ENCODE data around the gene THAP11. TPM values are rescaled to one million over a fixed set of nuclear protein-coding genes. Genes with fewer than 3 reads are reported as not detected.
A peak's percentile ranks its signal among the peaks of the same experiment; 100 is the strongest.

The THAP11 gene
- total RNA-seq, 1 experiment from 2014 or later = 20.5 TPM

DNA sequence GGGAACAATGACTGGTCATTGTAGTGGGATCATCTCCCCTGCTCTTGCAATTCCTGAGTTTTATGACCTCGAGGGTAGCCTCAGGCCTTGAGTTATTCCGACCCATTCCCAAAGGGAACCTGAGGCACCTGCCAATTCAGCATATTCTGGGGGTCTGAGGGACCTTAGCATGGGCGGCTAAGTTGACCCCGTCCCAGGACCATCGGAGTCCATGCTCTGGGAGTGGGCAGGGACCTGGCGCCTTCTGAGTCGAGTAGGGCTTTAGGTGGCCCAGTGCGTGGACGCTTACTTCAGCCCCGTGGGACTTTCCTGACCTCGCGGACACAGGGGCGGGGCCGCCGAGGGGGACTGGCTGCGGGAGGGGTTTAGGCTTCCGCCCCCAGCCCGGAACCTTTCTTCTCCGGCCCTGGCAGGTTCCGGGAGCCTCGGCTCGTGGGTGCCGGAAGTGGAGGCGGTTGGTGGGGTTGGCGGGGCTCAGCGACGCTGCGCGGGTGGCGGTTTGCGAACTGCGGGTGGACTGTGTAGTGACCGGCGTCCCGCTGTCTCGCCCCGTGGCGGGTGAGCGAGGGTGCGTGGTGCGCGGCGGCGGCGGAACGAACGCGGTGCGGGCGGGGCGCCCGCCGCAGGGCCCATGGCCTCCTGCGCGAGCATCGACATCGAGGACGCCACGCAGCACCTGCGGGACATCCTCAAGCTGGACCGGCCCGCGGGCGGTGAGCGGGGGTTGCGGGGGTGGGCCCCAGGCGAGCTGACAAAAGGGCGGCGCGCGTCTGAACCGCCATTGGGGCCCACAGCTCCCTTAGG is 30.7 kb downstream of the THAP11 start, which contains the start of gene EDC4:
TSS of gene EDC4 (plus strand) at position 422 of the 804 bp plus-strand sequence. CDS start at position 632, 210 bp downstream.
- Mint-ChIP-seq H3K4me3 (ENCODE audit: unreplicated experiment) (peak within 1 kb of the TSS; percentile 89), H3K4me1 (ENCODE audit: insufficient read depth, unreplicated experiment) (peaks cover 34% of the 10 kb centered on the region), H3K9me3 (ENCODE audit: unreplicated experiment) (no peaks in the 10 kb centered on the region), H3K27ac (ENCODE audit: low read depth, unreplicated experiment) (peak within 1 kb of the TSS; percentile 94), H3K27me3 (ENCODE audit: insufficient read depth, unreplicated experiment) (no peaks in the 10 kb centered on the region), H3K36me3 (ENCODE audit: insufficient read depth, unreplicated experiment) (peaks cover 71% of the 10 kb centered on the region)
- intact Hi-C loops (cut with micrococcal nuclease) = no loop called here
- peak; percentile 71 for DNase-seq (ENCODE audit: unreplicated experiment)
- no TSS peak for BruUV-seq (replicated peaks)
- ChIA-PET CTCF (interaction anchor here (0.7 to 2.9 kb wide), 6 partner anchors 10 to 65 kb away, joined by 3 to 44 read pairs (median 4); partner anchors contain the start of gene NRN1L), POLR2A (interaction anchor here (0.6 to 3.1 kb wide), 11 partner anchors 10 to 1466 kb away, joined by 3 to 27 read pairs (median 6); partner anchors contain the start of genes ATP6V0D1, GFOD2, NRN1L and NUTF2)
- TF ChIP-seq, protein P1, sequence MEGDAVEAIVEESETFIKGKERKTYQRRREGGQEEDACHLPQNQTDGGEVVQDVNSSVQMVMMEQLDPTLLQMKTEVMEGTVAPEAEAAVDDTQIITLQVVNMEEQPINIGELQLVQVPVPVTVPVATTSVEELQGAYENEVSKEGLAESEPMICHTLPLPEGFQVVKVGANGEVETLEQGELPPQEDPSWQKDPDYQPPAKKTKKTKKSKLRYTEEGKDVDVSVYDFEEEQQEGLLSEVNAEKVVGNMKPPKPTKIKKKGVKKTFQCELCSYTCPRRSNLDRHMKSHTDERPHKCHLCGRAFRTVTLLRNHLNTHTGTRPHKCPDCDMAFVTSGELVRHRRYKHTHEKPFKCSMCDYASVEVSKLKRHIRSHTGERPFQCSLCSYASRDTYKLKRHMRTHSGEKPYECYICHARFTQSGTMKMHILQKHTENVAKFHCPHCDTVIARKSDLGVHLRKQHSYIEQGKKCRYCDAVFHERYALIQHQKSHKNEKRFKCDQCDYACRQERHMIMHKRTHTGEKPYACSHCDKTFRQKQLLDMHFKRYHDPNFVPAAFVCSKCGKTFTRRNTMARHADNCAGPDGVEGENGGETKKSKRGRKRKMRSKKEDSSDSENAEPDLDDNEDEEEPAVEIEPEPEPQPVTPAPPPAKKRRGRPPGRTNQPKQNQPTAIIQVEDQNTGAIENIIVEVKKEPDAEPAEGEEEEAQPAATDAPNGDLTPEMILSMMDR (IDR thresholded peaks at IDR 0.05; ENCODE audit: unreplicated experiment) = no peak

DNA sequence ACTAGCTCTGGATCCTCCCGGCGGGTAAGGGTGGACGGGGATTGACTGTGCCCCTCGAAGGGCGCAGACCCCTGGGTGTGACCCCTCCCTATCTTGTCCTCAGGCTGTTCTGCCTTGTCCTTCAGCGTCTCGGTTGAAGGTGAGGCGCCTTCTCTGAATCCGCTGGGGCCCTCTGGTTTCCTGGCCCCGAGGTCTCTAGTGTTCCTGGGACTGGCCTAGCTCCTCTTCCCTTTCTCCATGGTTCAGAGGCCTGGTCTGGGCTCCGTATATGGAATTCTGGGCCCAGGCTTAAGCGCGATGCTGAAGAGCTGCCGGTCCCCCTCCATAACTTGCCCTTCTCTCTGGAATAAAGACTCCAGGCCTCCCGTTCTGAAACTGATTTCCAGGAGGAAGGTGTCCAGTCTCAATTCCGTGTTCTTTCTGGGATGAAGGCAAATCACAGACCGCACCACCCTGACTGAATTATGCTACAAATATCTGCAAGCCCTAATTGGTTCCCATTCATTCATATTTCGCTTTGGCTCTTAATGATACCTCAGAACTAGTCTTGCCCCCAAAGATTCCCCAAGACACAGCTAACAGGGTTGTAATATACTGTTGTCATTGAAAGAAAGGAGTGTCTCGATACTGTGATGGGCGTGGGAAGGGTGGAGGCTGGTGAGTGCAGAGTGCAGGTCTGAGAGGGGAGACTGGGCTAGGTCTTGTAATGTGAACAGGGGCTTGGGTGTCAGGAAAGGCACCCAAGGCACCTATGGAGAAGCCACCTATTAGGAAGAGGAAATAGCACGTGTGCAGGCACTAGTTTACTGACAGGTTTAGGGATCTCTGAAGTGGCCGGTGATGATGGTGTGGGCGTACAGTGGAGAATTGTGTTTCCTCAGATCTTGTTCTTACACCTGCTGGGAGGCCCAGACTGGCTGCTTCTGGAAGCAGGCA is 31.6 kb downstream of the THAP11 start:
- Mint-ChIP-seq H3K27ac (ENCODE audit: low read depth, unreplicated experiment) (peak overlapping the region; percentile 94), H3K36me3 (ENCODE audit: insufficient read depth, unreplicated experiment) (peaks cover 71% of the 10 kb centered on the region), H3K4me1 (ENCODE audit: insufficient read depth, unreplicated experiment) (peaks cover 34% of the 10 kb centered on the region), H3K9me3 (ENCODE audit: unreplicated experiment) (no peaks in the 10 kb centered on the region), H3K4me3 (ENCODE audit: unreplicated experiment) (peak overlapping the region; percentile 89), H3K27me3 (ENCODE audit: insufficient read depth, unreplicated experiment) (no peaks in the 10 kb centered on the region)
- ChIA-PET CTCF (interaction anchor here (0.7 to 2.9 kb wide), 6 partner anchors 10 to 64 kb away, joined by 3 to 44 read pairs (median 4); partner anchors contain the start of gene NRN1L), POLR2A (interaction anchor here (0.6 to 3.1 kb wide), 14 partner anchors 8 to 1465 kb away, joined by 3 to 27 read pairs (median 4); partner anchors contain the start of genes ATP6V0D1, GFOD2, NRN1L and NUTF2)
- TF ChIP-seq, protein P1 (IDR thresholded peaks at IDR 0.05; ENCODE audit: unreplicated experiment) = no peak
- DNase-seq (ENCODE audit: unreplicated experiment) = no peak
- TSS peak; percentile 18 for BruUV-seq (replicated peaks)
- intact Hi-C loops (cut with micrococcal nuclease) = no loop called here

DNA sequence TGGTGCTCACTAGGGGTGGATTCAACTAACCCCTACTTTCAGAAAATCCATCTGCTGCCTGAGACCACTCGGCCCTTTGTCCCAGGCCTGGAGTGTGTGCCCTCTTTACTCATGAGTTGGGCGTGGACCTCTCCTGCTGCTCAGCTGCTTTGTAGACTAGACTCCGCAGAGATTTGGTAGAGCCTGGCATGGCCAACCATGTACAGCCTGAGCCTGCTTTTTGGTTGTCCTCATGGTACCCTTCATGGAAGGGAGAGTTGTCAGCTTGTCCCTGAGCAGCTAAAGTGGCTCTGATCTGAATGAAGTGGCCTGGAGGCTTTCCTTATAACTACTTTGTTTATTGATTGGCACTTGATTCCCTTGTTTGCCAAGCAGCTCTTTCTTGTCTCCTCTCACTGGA is 32.3 kb downstream of the THAP11 start:
- Mint-ChIP-seq H3K36me3 (ENCODE audit: insufficient read depth, unreplicated experiment) (peaks cover 74% of the 10 kb centered on the region), H3K4me3 (ENCODE audit: unreplicated experiment) (peak overlapping the region; percentile 89), H3K9me3 (ENCODE audit: unreplicated experiment) (no peaks in the 10 kb centered on the region), H3K27ac (ENCODE audit: low read depth, unreplicated experiment) (peak overlapping the region; percentile 94), H3K4me1 (ENCODE audit: insufficient read depth, unreplicated experiment) (peaks cover 34% of the 10 kb centered on the region), H3K27me3 (ENCODE audit: insufficient read depth, unreplicated experiment) (no peaks in the 10 kb centered on the region)
- intact Hi-C loops (cut with micrococcal nuclease) = no loop called here
- CTCF ChIA-PET = interaction anchor here (2.4 to 2.9 kb wide), 2 partner anchors 9 to 31 kb away, joined by 8 to 44 read pairs; partner anchors contain the start of gene NRN1L
- TF ChIP-seq, protein P1 (IDR thresholded peaks at IDR 0.05; ENCODE audit: unreplicated experiment) = no peak
- DNase-seq (ENCODE audit: unreplicated experiment) = no peak
- no TSS peak for BruUV-seq (replicated peaks)
- POLR2A ChIA-PET = interaction anchor here (1.0 to 3.1 kb wide), 6 partner anchors 13 to 61 kb away, joined by 3 to 27 read pairs (median 8); partner anchors contain the start of genes NUTF2 and PSMB10
